GM19035 (cell line): ENCODE data around the gene COL23A1.
"Not testable (repeated sequence)": the region's sequence is repeated elsewhere in the genome, so short reads cannot be mapped to it uniquely, and the experiment has no call there.

Experiments used
- ATAC-seq: cut with Tn5 transposase; IDR thresholded peaks from one replicate; pipeline ENCODE4 v1.9.1; 2021; ENCODE audit not compliant: unreplicated experiment

COL23A1 gene

DNA sequence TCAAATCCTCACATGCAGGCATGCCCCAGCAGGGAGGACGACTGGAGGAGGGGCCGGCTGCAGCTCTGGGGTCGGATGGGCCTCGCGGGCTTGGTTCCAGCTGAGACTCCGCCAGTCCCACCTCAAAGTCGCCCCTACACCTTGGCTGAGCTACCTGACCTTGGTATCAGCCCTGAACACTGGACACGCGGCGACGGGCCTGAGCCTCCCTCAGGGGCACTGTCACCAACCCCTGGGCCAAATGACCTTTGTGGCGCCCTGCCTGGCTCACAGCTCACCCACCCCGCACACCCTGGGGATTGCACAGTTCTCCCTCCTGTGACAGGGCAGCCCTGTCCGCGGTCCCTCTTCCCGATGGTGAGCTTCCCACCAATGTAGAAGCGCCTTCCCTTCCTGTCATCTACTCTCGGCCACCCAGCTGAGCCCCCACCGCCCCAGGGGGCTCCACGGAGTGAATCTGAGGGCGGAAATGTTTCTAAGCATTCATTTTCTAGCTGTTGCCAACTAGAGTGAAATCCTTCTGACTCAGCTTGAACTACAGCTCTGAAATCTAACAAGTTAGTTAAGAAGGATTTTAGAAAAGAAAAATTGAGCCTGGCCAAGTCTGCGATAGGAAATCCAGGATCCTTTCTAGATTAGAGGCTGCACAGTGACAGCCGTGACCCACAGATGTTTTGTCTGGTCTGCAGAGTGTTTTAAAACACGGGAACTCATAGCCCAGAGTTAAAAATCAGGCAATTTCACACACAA lies 218.7 kb downstream of the COL23A1 start:
- ATAC-seq: no peak

DNA sequence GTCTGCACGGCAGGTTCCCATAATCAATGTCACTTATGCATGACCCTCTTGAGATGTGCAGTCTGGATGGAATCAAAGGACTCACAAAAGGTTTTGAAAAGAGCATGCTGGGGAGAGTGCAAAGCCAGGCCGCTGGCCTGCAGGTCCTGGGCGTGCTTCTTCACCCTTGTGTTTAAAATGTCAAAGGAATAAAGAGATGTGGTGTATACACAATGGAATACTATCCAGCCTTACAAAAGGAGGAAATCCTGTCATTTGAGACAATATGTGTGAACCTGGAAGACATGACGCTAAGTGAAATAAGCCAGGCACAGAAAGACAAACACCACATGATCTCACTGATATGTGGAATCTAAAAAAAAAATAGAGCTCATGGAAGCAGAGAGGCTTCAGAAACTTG lies 220.1 kb downstream of the COL23A1 start:
- no peak for ATAC-seq

DNA sequence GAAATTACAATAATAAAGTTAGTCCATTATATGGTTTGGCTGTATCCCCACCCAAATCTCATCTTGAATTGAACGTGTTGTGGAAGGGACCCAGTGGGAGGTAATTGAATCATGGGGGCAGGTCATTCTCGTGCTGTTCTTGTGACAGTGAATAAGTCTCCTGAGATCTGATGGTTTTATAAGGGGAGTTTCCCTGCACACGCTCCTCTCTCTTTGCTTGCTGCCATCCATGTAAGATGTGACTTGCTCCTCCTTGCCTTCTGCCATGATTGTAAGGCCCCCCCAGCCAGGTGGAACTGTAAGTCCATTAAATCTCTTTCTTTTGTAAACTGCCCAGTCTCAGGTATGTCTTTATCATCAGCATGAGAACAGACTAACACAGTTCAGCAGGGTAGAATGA lies 220.7 kb downstream of the COL23A1 start:
- ATAC-seq: not testable (repeated sequence)

DNA sequence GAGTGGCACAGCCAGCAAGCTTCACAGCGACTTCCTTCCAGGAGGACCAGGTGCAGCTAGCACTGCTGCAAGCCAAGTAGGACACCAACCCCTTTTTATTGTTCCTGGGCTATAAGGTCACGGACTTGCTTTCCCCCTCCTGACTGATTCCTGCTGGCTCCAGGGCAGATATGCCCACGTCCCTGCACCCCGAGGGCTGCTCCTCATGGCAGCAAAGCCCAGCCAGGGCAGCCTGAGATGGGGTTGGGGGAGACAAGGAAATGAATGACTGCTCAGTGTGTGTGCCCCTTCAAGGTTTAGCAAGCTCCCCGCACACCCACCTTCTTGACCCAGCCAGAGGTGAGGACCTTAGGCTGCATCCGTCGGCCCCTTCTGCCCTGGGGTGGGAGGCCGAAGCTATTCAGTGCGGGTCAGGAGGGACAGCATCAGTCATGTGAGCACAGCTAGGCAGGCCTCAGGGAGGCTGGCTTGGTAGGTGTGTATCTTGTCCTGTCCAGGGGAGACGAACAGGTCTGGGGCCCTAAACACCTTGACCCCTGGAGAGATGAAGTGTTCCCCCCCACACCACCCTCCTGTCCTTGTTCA lies 221.4 kb downstream of the COL23A1 start:
- no peak for ATAC-seq

DNA sequence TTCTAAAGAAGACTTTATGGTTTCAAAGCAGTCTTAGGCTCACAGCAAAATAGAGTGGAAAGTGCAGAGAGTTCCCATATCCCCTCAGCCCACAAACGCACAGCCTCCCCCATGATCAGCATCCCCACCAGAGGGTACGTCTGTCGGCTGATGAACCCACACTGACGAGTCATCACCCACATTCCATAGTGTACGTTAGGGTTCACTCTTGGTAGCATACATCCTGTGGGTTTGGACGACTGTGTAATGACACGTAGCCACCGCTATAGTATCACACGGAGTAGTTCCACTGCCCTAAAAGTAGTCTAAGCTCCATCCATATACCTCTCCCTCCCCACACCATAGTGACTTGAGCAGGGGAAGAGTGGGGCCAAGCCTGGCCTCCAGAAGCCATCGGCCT lies 221.9 kb downstream of the COL23A1 start:
- no peak for ATAC-seq

DNA sequence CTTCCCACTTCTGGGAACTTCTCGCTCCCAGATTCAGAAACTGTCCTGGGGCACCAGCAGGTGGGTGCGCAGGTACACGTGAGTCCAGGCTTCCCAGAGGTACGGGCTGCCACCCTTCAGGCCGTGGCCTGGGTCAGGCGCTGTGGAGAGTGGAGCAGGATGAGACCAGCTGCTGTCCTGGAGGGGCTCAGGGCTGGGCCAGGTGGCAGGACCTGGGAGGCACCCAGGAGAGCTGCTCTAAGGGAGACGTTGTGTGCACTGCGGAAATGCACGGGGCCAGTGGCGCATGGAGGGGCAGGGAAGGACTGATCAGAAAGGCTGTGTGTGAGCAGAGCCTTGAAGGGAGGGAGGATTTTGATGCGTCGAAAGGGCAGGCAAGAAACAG lies 222.5 kb downstream of the COL23A1 start:
- no peak for ATAC-seq

DNA sequence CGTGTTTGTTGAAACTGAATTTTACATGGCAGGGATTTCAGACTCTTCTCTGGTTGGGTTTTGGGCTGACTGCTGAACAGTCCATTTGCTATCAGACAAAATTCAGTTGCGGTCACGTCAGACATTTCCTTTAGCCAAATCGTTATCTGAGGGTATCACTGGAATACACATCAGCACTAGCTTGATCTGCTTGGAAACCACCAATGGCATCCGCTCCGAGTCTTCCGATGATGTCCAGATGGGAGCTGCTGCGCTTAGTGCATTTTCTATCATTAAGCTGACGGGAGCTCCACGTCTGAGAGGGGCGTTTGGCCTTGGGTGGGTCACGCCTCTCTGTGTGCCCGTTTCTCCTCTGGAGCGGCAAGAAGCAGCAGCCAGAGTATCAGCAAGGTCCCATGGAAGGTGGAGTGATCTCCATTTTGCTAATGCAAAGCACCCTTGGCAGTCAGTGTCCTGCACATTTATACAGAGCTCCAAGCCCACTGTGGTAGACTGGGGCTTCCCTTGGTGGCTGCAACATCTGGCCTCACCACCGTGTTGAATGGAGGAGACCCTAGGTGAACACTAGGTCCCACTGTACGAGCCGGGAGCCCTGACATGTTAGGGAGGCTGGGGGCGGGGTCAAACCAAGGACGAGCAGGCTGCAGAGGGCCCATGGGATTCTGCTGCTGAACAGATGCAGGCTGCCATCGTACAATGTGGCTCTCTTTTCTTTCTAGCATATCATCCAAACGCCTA lies 223.0 kb downstream of the COL23A1 start:
- no peak for ATAC-seq

DNA sequence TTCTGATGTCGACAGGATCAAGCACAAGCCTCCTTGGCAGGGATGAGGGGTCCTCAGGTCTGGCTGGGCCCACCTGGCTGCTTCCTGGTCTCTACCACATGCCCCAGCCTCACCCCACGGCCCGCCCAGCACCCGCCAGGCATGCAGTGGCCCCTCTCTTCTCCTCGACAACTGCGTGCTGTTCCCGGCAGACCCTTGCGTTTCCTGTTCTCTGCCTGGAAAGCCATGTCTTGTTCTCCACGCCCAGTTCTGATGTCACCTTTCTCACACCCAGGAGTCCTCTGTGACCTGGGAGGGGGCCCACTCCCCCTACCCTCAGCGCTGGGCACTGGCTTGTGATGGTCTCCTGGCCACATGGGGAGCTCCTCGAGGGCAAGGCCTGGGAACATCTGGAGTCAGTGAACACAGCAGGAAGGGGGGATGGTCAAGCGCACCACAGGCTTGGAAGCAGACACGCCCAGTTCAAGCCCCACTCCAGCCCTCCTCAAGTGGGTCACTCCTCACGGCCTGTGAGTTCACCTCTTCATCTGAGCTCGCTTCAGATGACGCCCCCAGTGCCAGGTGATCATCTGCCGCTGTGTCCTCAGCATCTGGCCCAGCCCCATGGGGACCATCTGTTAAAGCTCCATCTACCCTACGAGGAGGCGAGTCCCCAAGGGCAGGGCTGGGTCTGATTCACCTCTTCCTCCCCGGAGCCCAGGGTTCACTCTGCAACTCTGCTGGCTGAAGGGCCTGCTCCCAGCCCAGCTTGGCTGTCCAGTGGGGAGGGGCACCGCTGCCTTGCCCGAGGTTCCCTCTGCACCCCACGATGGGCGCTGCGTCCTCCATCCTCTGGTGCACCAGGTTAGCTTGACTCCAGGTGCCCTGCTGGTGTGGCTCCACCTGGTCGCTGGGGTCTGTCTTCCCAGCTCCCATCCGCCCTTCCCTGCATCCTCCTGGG lies 224.4 kb downstream of the COL23A1 start:
- no peak for ATAC-seq

DNA sequence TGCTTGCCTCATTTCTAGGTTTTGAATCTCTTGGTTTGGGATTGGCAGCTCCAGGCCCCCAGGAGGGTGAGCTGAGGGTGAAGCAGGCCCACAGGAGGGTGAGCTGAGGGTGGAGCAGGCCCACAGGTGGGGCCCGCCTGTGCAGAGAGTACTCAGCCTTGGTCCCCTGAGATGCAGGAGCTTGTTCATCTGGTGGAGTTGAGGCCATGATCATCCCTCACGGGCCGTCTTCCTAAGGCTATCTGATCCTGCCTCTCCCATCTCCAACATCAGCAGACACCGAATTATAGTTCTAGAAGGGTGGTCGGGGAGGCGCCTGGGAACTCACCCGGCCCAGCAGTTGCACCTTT lies 225.9 kb downstream of the COL23A1 start:
- ATAC-seq: no peak

DNA sequence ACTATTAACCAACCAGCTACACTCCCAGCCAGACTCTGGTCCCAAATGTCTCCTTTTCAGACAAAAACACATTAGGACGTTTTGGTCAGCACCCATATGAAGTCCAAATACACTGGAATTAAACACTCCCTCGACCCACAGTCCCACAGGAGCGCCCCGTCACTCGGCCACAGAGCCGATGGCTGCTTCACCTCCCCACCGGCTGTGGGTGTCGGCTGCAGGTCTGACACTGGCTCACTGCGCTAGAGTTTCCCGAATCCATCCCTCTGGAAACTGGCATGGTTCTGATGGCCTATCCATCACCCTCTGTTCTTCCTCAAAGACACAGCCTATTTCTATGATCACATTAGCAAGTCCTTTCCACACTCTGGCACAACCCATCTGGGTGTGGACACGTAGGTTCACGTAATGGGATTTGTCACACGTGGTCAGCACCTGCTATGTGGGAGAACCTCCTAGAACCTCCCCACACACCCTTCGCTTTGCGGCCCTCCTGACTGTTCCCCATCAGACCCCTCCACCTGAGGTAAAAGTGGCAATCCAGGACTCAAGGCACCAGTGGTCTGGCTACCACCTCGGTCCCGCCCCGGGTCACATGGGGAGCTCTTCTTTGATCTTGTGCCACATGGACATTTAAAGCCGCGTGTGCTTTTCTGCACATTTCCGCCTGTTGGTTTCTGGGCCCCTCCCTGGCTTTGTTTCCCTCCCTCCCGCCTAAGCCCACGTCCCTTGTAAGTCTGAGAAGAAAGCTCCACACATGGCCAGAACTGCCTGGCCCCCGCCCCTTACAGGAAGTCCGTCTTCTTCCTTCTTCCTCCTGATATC lies 226.5 kb downstream of the COL23A1 start:
- no peak for ATAC-seq

DNA sequence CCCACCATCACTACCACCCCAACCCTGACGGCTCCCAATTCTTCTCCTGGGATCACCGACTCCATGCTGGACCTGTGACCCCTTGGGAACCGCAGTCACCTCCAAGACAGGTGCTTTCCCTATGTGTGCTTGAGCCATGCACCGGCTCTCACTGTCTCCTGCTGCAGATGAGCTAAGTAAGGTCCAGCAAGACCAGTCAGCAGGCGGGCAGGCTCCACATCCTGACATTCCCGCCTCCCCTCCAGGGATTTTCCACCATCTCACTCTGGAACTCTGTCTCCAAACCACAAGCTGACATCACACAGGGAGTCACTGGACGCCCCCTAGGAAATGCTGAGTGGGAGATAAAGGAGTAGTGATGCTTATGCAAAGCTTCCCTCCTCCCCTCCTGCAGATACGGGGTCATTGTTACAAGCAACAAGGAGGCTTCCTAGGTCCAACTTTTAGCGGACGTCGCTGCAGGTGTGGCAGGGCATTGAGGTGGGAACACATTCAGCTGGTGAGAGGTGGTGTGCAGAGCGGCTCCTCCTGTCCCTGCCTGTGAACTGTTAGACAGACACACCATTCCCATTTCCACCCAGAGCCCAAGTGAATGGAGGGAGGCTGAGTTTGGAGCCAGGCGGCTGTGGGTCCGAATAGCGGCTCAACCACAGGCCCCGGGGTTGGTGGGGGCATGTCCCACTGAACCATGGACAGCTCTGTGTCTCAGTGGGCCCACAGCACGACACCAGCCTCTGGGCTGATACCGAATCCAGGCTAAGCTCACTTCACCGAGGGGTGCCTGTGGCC lies 228.3 kb downstream of the COL23A1 start:
- no peak for ATAC-seq

DNA sequence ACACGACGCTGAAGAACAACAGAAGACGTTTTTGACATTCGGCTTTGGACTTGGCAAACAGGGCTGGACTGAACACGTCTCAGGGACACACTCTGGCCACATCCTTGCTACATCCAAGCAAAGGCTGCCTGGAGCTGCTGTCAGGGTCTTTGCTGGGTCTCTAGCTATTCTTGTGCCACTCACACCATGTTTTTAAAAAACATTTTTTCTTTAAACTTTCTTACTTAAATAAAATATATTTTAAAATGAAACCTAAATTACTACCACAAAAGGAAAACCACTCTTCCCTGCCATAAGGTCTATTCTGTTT lies 229.3 kb downstream of the COL23A1 start:
- ATAC-seq: no peak

DNA sequence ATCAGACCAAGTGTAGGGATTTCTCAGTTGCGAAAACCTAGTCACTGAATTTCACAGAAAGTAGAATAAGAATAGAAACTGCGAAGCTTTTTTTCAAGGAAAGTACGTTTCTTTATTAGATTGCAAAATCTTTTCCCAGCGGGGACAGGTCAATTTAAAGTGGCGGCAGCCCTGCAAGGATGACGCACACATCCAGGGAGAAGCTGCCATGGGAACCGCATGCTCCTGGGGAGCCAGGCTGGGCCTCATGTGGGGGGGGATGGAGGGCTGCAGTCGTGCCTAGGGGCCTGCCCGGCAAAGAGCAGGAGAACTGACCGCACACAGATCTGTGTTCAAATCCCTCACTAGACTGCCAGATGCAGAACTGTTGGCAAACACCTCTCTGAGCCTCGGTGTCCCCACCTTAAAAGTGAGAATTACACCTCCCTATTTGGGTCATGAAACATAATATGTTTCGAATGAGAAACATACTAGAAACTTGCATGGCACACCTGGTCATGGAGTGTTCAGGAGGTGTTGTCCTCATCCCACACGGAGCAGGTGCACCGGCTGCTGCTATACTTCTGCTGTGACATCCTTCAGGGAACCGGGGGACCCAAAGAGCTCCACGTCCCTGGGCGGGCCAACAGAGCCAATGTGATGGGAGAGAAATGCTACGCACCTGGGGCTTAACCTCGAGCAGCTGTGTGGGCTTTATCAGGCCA lies 229.8 kb downstream of the COL23A1 start:
- ATAC-seq: no peak

DNA sequence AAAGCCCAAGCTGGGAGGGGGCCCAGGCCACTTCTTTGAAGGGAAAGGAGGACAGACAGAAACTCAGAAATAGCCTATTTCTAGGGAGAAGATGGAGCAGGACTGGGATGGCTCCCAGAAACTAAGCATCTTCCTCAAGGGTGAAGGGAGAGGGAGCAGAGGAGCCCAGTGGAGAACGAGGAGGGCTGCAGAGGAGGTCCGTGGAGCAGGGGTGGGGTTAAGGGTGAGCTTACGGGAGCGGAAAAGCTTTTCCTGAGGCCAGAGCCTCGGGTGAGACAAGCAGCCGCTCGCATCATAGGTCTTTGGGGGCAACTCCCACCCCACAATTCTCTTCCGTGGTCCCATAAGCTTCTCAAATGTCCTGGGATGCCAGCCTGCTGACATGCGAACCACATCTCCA lies 230.5 kb downstream of the COL23A1 start:
- ATAC-seq: no peak

DNA sequence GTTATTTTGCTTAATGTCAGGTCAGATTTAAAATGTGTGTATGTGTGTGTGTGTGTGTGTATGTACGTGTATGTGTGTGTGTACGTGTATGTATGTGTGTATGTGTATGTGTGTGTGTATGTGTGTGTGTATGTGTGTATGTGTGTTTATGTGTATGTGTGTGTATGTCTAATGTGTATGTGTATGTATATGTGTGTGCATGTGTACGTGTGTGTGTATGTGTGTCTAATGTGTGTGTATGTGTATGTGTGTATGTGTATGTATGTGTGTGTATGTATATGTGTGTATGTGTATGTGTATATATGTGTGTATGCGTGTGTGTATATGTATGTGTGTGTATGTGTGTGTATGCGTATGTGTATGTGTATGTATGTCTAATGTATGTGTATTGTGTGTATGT lies 232.5 kb downstream of the COL23A1 start:
- ATAC-seq: no peak

DNA sequence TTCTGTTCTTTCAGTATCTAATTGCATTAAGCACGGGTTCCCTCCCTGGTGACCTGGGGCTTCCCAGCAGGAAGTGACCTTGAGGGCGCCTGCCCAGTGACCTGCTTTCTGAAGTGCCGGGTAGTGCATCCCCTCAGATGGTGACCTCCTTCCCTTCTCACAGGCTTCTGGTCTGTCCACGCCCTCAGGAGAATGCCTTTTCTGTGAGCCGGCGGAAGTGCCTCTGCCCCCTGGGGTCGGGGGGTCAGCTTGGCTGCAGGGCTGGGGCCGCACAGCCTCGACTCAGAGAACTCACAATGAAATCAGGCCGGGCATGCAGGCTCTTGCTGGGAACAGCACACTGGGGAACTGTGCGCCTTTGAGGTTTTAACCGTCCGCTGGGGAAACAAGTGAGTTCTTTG lies 233.1 kb downstream of the COL23A1 start:
- no peak for ATAC-seq

DNA sequence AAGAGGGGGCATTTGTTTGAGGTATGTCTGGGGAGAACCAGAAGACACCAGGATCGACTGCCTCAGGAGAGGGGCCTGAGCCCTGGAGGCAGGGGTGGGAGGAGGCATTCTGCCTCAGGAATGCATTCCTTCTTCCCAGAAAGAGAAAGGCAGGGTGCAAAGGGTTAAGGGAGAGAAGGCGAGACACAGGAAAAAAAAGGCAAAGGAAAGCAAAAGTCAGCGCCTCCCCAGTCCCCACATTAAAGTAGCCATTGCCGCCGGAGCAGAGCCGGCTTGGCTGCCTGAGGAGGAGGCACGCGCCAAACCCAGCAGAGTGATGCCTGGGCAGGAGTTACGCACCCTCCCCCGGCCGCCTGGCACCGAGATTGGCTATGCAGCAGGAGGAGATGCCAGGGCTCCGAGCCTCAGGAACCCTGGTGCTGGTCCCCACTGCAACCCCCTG lies 233.7 kb downstream of the COL23A1 start:
- no peak for ATAC-seq

DNA sequence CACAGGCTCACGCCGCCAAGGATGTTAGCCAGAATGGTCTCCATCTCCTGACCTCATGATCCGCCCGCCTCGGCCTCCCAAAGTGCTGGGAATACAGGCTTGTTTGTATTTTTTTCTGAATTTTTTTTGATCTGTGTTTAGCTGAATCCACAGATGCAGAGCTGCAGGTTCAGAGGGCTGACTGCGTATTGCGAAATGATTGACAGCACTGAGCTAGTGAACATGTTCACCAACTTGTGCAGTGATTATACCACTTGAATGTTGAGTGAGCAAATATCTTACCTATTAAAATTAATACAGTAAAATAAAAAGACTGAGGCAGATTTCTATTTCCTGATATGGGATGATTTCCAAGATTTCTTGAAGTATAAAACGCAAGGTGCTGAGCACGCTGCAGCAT lies 234.5 kb downstream of the COL23A1 start:
- ATAC-seq: no peak

DNA sequence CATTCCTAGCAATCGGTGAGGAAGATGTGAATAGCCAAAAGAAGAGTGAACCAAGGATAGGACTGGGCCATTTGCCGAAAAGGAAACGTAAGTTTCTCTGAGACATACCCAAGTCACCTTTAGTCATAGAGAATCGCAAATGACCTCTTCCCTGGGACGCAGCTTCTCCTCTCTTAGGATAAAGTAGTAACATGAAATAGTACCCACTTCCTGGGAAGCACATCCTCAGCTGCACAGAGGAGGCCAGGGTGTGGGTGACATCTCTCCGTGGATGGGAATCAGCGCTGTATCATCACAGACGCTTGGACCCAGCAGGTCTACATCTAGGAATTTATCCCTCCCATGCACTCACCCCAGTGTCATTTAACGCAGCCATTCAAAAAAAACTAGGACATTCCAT lies 236.7 kb downstream of the COL23A1 start:
- no peak for ATAC-seq
